Measurements from ENCODE around the gene YARS2.

YARS2 gene

DNA sequence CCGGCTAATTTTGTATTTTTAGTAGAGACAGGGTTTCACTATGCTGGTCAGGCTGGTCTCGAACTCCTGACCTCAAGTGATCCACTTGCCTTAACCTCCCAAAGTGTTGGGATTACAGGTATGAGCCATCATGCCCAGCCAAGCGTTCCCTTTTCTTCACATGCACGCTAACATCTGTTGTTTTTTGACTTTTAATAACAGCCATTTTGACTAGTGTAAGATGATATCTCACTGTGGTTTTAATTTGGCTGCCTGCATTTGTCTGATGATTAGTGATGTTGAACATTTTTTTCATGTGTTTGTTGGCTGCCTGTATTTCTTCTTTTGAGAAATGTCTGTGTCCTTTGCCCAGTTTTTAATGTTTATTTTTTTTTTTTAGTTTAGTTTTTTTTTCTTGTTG is 10.2 kb upstream of the YARS2 start:
- DNase-seq = no peak
- no peaks in the 10 kb centered on the region for H3K36me3 Mint-ChIP-seq (ENCODE audit: low read depth)
- no peak for TF ChIP-seq CTCF (IDR thresholded peaks at IDR 0.05)
- no peaks in the 10 kb centered on the region for H3K4me1 Mint-ChIP-seq
- H3K4me3 Mint-ChIP-seq = no peak overlapping the region
- H3K27ac Mint-ChIP-seq = no peak overlapping the region
- H3K9me3 Mint-ChIP-seq = no peaks in the 10 kb centered on the region
- H3K27me3 Mint-ChIP-seq (ENCODE audit: low read depth, poor library complexity) = no peaks in the 10 kb centered on the region

- Mint-ChIP-seq H3K4me1 (peaks cover 7% of the 10 kb centered on the region), H3K27ac (no peak overlapping the region), H3K27me3 (ENCODE audit: low read depth, poor library complexity) (peaks cover 5% of the 10 kb centered on the region), H3K9me3 (no peaks in the 10 kb centered on the region), H3K36me3 (ENCODE audit: low read depth) (no peaks in the 10 kb centered on the region), H3K4me3 (no peak overlapping the region)
- no peak for DNase-seq
- TF ChIP-seq CTCF (IDR thresholded peaks at IDR 0.05) = no peak
Measured at GRCh38 chr12:32761716-32762115, 6.0 kb upstream of the YARS2 start.

DNA sequence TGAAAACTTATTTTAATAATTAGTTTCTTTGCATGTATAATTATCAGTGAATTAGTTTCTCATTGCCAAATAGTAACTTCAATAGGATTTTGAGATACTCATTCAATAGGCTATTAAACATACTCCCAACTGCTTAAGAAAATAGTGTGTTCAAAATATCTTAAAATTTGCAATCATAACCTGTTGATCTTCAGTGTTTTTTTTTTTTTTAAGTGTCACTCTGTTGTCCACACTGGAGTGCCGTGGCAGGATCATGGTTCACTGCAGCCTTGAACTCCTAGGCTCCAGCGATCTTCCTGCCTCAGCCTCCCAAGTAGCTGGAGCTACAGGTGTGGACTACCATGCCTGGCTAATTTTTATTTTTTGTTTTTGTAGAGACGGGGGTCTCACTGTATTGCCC is 1.5 kb upstream of the YARS2 start:
- no peak overlapping the region for H3K4me3 Mint-ChIP-seq

DNA sequence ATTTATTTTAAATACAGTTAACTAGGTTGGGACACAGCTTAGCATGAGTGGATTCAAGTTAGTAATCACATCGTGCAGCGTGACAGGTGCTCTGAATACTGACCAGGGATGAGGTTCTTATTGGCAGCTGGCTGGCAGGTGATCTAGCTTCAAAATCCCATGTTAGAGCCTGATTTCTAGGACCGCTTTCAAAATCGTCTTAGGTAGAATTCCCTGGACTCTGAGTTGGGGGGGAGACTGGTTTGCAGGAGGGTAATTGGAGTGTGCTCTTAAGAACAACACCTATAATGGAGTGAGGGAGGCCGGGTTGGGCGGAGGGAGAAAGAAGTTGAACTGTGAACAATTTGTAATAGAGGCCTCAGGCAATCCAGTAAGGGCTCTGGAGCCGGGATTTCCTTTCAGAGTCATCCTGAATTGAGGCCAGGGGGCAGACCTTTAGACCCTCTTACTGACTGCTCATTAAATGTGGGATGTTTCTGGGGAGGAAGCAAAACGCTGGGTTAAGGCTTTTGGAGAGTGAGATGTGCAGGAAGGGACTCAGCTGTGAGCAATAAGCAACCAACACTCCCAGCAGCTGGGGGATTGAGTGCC is 874 bp upstream of the YARS2 start:
- DNase-seq = no peak
- Mint-ChIP-seq H3K27ac (peak overlapping the region; percentile 97), H3K4me1 (peaks cover 36% of the 10 kb centered on the region)

More for the DNA sequence above, 1.5 kb upstream of the YARS2 start:
- H3K36me3 Mint-ChIP-seq (ENCODE audit: low read depth) = peaks cover 16% of the 10 kb centered on the region
- no peak for DNase-seq
- H3K27ac Mint-ChIP-seq = no peak overlapping the region
- no peaks in the 10 kb centered on the region for H3K9me3 Mint-ChIP-seq
- peaks cover 5% of the 10 kb centered on the region for H3K27me3 Mint-ChIP-seq (ENCODE audit: low read depth, poor library complexity)
- peaks cover 36% of the 10 kb centered on the region for H3K4me1 Mint-ChIP-seq
- TF ChIP-seq CTCF (IDR thresholded peaks at IDR 0.05) = no peak

DNA sequence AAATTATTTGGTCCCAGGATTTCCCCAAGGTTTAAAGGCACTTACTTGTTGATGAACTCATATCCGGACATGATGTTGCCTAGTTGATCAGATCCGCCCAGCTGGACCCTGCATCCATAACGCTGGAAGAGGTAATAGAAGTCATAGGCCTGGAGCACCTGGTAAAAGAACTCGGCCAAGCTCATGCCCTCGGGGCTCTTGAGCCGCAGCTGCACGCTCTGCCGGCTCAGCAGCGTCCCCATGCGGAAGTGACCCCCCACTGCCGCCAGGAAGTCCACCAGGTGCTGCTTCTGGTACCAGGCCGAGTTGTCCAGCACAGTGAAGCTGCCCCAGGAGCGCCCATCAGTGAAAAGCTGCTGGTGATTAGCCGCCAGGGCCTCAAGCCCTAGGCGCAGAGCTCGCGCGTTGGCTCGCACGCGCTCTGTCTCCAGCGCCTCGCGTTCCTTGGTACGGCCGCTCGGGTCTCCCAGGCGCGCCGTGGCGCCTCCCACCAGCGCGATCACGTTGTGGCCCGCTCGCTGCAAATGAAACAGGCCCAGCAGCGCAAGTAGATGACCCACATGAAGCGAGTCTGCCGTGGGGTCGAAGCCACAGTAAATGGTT is 545 bp downstream of the YARS2 start:
- Mint-ChIP-seq H3K4me1 (peaks cover 36% of the 10 kb centered on the region), H3K27ac (peak overlapping the region; percentile 97), H3K27me3 (ENCODE audit: low read depth, poor library complexity) (peaks cover 3% of the 10 kb centered on the region), H3K36me3 (ENCODE audit: low read depth) (peaks cover 34% of the 10 kb centered on the region), H3K9me3 (no peaks in the 10 kb centered on the region), H3K4me3 (peak overlapping the region; percentile 93)
- peak; percentile 61 for TF ChIP-seq CTCF (IDR thresholded peaks at IDR 0.05)
- DNase-seq = peak; percentile 76

More for the DNA sequence above, 874 bp upstream of the YARS2 start:
- H3K9me3 Mint-ChIP-seq = no peaks in the 10 kb centered on the region
- H3K36me3 Mint-ChIP-seq (ENCODE audit: low read depth) = peaks cover 21% of the 10 kb centered on the region
- peak overlapping the region; percentile 93 for H3K4me3 Mint-ChIP-seq
- TF ChIP-seq CTCF (IDR thresholded peaks at IDR 0.05) = no peak
- H3K27me3 Mint-ChIP-seq (ENCODE audit: low read depth, poor library complexity) = peaks cover 5% of the 10 kb centered on the region

GRCh38 chr12:32754111-32754510 is 1.6 kb downstream of the YARS2 start:
- Mint-ChIP-seq H3K27me3 (ENCODE audit: low read depth, poor library complexity) (no peaks in the 10 kb centered on the region), H3K9me3 (no peaks in the 10 kb centered on the region), H3K4me3 (peak overlapping the region; percentile 93), H3K4me1 (peaks cover 36% of the 10 kb centered on the region), H3K36me3 (ENCODE audit: low read depth) (peaks cover 40% of the 10 kb centered on the region), H3K27ac (peak overlapping the region; percentile 83)
- TF ChIP-seq CTCF (IDR thresholded peaks at IDR 0.05) = no peak
- no peak for DNase-seq
